Chondrocyte (in vitro differentiated cells): Measurements from ENCODE around the gene CDX1. TPM values are rescaled to one million over a fixed set of nuclear protein-coding genes. Genes with fewer than 3 reads are reported as not detected.

Experiments
- DNase-seq: peaks from one replicate; pipeline ENCODE4 v3.0.0; 2021; ENCODE audit warnings: mixed read lengths, low spot score
- H3K27ac Mint-ChIP-seq: one replicate; pipeline ENCODE4 v1.8.0; 2021; ENCODE audit warnings: mild to moderate bottlenecking, moderate library complexity, mixed read lengths; ENCODE audit not compliant: unreplicated experiment
- H3K27me3 Mint-ChIP-seq: 2 replicates; pipeline ENCODE4 v1.8.0; 2021; ENCODE audit warnings: low read depth, mixed read lengths
- H3K36me3 Mint-ChIP-seq: 2 replicates; pipeline ENCODE4 v1.8.0; 2021; ENCODE audit warnings: low read depth, mixed read lengths
- H3K4me1 Mint-ChIP-seq: 2 replicates; pipeline ENCODE4 v1.8.0; 2021; ENCODE audit warnings: low read depth, mild to moderate bottlenecking, mixed read lengths
- H3K4me3 Mint-ChIP-seq: one replicate; pipeline ENCODE4 v1.8.0; 2021; ENCODE audit warnings: mild to moderate bottlenecking, moderate library complexity, mixed read lengths; ENCODE audit not compliant: unreplicated experiment
- H3K9me3 Mint-ChIP-seq: 2 replicates; pipeline ENCODE4 v1.8.0; 2021; ENCODE audit warnings: low read depth, mixed read lengths
- total RNA-seq: library from RNA; stranded (reverse); gene quantifications from 3 replicates; pipeline ENCODE4 v1.2.1, GENCODE V29; 2021
- TF ChIP-seq, protein P1 (sequence below): fragments of 200-600 bp; sonication (generic); IDR thresholded peaks from 2 replicates; pipeline ENCODE4 v1.5.0; 2021; ENCODE audit warnings: antibody characterized with exemption, mild to moderate bottlenecking, moderate library complexity

CDX1 gene
- total RNA-seq, 1 donor from 2014 or later, result 0.57 TPM

DNA sequence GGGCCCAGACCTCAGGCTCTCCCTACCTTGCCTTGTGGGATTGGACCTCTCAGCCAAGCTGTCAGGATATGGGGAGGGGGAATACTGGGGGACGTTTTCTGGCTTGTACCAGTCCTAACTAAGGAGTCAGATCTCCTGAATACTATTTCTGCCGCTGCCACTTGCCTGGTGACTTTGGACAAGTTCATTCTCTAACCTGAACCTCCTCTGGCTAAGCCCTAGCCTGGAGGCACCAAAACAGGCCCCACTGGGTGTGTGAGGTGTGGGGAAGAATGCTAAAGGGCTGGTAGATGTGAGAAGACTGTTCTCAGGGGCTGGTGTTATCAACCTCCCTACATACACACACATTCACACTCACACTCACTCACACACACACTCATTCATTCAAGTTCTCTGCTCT lies 24.4 kb downstream of the CDX1 start:
- Mint-ChIP-seq H3K27ac (no peak overlapping the region), H3K4me1 (no peaks in the 10 kb centered on the region), H3K27me3 (peaks cover 40% of the 10 kb centered on the region), H3K9me3 (no peaks in the 10 kb centered on the region), H3K36me3 (no peaks in the 10 kb centered on the region), H3K4me3 (no peak overlapping the region)
- no peak for DNase-seq
- TF ChIP-seq, protein P1, sequence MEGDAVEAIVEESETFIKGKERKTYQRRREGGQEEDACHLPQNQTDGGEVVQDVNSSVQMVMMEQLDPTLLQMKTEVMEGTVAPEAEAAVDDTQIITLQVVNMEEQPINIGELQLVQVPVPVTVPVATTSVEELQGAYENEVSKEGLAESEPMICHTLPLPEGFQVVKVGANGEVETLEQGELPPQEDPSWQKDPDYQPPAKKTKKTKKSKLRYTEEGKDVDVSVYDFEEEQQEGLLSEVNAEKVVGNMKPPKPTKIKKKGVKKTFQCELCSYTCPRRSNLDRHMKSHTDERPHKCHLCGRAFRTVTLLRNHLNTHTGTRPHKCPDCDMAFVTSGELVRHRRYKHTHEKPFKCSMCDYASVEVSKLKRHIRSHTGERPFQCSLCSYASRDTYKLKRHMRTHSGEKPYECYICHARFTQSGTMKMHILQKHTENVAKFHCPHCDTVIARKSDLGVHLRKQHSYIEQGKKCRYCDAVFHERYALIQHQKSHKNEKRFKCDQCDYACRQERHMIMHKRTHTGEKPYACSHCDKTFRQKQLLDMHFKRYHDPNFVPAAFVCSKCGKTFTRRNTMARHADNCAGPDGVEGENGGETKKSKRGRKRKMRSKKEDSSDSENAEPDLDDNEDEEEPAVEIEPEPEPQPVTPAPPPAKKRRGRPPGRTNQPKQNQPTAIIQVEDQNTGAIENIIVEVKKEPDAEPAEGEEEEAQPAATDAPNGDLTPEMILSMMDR, result no peak

DNA sequence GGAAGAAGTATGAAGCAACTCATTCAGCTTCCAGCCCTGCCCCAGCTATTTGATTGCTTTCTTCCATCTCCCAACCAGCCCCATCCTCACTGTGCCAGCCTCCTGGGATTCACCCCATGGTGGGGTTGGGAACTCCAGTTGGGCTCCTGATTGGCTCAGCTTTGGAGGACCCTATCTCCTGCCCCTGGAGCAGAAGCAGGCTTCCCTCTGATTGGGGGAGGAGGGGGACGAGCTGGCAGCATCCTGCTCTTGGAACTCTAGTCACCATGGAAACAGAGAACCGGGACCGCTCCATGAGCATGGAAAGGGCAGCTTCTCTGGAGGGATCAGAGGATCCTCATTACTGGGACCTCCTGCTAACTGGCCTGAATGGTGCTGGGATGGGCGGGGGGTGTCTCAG lies 25.9 kb downstream of the CDX1 start:
- H3K27me3 Mint-ChIP-seq, result peaks cover 30% of the 10 kb centered on the region
- no peak overlapping the region for H3K4me3 Mint-ChIP-seq
- no peak overlapping the region for H3K27ac Mint-ChIP-seq
- H3K4me1 Mint-ChIP-seq, result no peaks in the 10 kb centered on the region
- TF ChIP-seq, protein P1, result no peak
- H3K36me3 Mint-ChIP-seq, result no peaks in the 10 kb centered on the region
- H3K9me3 Mint-ChIP-seq, result no peaks in the 10 kb centered on the region
- DNase-seq, result no peak

DNA sequence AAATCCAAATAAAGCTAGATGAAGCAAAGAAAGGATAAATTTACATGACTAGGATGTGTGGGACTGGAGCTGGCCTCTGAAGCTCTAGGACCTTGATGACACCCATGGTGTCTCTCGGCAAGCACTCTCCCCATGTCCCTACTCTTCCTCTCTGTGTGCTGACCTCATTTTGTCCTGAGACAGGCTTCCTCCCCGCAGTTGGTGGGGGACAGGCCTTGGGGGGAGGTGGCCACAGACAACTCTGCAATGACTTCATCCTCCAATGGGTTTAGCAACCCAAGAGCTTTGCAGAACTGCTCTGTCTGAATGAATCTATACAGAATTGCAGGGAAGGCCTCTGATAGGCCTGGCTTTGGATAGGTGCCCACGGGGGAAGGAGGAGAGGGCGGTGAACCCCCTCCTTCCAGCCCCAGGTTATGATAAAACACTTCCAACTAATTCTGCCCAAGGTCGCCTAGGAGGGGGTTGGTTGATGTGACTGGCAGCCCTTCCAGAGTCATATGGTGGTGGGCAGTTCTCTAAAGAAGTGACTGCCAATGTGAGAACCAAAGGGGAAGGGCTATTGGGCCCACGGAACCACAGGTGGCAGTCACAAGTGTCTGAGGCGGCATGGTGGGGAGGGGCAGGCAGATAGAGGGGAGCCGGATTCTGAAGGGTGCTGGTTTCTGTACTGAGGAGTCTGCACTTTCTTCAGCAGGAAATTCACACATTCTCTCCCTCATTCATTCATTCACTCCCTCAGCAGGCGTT lies 29.3 kb downstream of the CDX1 start:
- Mint-ChIP-seq H3K27me3 (peaks cover 33% of the 10 kb centered on the region), H3K9me3 (no peaks in the 10 kb centered on the region), H3K4me1 (no peaks in the 10 kb centered on the region), H3K4me3 (no peak overlapping the region), H3K36me3 (no peaks in the 10 kb centered on the region), H3K27ac (no peak overlapping the region)
- DNase-seq, result no peak
- TF ChIP-seq, protein P1, result no peak

DNA sequence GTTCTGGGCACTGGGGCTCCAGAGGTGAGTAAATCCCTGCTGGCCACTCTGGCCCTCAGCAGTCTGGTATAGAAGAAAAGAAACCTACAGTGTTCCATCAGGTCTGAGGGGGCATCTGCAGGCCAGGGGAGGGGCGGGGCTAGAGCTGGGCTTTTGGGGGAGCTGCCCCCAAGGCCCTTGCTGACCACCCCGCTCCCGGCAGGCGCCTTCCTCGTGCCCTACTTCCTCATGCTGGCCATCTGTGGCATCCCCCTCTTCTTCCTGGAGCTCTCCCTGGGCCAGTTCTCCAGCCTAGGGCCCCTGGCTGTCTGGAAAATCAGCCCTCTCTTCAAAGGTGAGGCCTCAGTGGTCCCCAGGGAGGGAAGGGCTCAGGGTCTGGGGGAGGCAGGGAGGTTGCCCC lies 29.9 kb downstream of the CDX1 start:
- Mint-ChIP-seq H3K9me3 (no peaks in the 10 kb centered on the region), H3K36me3 (no peaks in the 10 kb centered on the region), H3K4me3 (no peak overlapping the region), H3K27me3 (peaks cover 30% of the 10 kb centered on the region), H3K4me1 (no peaks in the 10 kb centered on the region), H3K27ac (no peak overlapping the region)
- TF ChIP-seq, protein P1, result no peak
- no peak for DNase-seq

DNA sequence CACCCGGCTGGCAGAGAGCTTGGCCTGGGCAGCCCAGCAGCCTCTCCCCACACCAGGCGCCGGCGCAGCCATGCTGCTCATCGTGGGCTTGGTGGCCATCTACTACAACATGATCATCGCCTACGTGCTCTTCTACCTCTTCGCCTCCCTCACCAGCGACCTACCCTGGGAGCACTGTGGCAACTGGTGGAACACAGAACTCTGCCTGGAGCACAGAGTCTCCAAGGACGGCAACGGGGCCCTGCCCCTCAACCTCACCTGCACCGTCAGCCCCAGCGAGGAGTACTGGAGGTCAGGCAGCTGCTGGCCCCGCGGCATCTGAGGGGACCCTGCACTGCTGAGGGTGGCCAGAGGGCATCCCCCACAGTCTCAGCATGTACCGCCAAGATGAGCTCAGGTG lies 30.4 kb downstream of the CDX1 start:
- TF ChIP-seq, protein P1, result no peak
- Mint-ChIP-seq H3K27ac (no peak overlapping the region), H3K9me3 (no peaks in the 10 kb centered on the region), H3K4me3 (no peak overlapping the region), H3K4me1 (no peaks in the 10 kb centered on the region), H3K36me3 (no peaks in the 10 kb centered on the region), H3K27me3 (peaks cover 27% of the 10 kb centered on the region)
- no peak for DNase-seq
